ENCODE measurements around the gene ZNF594. TPM values are rescaled to one million over a fixed set of nuclear protein-coding genes. Genes with fewer than 3 reads are reported as not detected.
"Not testable (repeated sequence)": the region's sequence is repeated elsewhere in the genome, so short reads cannot be mapped to it uniquely, and the experiment has no call there.

Gene ZNF594
- total RNA-seq, 1 donor from 2014 or later, result 21.2 TPM

DNA sequence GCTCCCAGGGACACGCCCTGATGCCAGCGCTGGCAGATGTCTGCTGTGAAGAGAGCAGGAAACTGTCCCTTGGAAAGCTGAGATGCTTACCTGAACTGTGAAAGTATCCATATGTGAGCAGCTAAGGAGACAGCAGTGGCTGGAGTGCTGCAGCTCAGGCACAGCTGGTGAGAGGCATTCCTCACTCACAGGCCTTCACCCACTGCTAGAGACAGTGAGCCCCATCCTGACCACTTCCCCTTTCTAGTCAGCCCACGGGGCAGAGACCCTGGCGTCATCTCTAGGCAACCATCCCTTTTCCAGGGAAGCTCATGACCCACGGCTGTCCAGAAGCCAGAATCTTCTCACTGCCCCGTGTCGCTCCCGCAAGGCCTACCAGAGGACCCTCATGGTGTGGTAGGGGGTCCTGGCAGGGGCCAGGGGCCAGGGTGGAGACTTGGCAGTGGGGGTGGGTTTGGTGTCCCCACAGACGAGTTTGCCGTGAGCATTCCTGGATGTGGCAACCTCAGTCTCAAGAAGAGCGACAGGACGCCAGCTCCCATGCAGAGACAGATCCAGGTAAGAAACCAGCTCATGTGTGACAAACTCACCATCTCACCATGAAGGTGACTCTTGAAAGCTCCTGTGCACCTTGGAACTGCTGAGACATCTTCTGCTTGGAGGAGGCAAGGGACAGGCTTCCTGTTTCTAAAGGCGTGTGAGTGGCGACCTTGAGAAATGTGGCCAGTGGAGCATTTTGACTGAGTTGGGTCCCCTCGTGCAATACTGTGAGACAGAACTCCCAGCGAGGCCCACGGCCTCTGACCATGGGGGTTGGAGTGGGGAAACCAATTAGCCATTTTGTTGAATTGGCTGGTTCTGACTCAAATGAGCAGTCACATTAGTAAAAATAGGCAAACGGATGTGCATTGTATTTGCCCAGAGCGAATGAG lies 43.2 kb upstream of the ZNF594 start, which contains the start of gene SCIMP:
SCIMP (minus strand) TSS at position 216 of the 932 bp plus-strand sequence; CDS start at position 111, 105 bp downstream.
- no peak for DNase-seq
- H3K4me3 Mint-ChIP-seq (ENCODE audit: unreplicated experiment), result no peak within 1 kb of the TSS
- H3K27me3 Mint-ChIP-seq (ENCODE audit: unreplicated experiment), result no peaks in the 10 kb centered on the region
- no peaks in the 10 kb centered on the region for H3K4me1 Mint-ChIP-seq (ENCODE audit: low read depth, unreplicated experiment)
- H3K36me3 Mint-ChIP-seq (ENCODE audit: unreplicated experiment), result no peaks in the 10 kb centered on the region
- TF ChIP-seq CTCF (IDR thresholded peaks at IDR 0.05; ENCODE audit: partially characterized antibody, unreplicated experiment), result no peak
- H3K9me3 Mint-ChIP-seq (ENCODE audit: unreplicated experiment), result no peaks in the 10 kb centered on the region
- H3K27ac Mint-ChIP-seq (ENCODE audit: unreplicated experiment), result no peak within 1 kb of the TSS

- H3K27me3 Mint-ChIP-seq (ENCODE audit: unreplicated experiment); H3K36me3 Mint-ChIP-seq (ENCODE audit: unreplicated experiment); DNase-seq; H3K9me3 Mint-ChIP-seq (ENCODE audit: unreplicated experiment); H3K27ac Mint-ChIP-seq (ENCODE audit: unreplicated experiment); H3K4me3 Mint-ChIP-seq (ENCODE audit: unreplicated experiment); H3K4me1 Mint-ChIP-seq (ENCODE audit: low read depth, unreplicated experiment): not testable (repeated sequence)
Observed at GRCh38 chr17:5233492-5233891, 41.8 kb upstream of the ZNF594 start.

- H3K4me3 Mint-ChIP-seq (ENCODE audit: unreplicated experiment), result no peak overlapping the region
- H3K27ac Mint-ChIP-seq (ENCODE audit: unreplicated experiment), result no peak overlapping the region
- no peak for DNase-seq
- no peaks in the 10 kb centered on the region for H3K4me1 Mint-ChIP-seq (ENCODE audit: low read depth, unreplicated experiment)
- H3K27me3 Mint-ChIP-seq (ENCODE audit: unreplicated experiment), result peaks cover 3% of the 10 kb centered on the region
- no peaks in the 10 kb centered on the region for H3K36me3 Mint-ChIP-seq (ENCODE audit: unreplicated experiment)
- peaks cover 2% of the 10 kb centered on the region for H3K9me3 Mint-ChIP-seq (ENCODE audit: unreplicated experiment)
- TF ChIP-seq CTCF (IDR thresholded peaks at IDR 0.05; ENCODE audit: partially characterized antibody, unreplicated experiment), result no peak
Observed at GRCh38 chr17:5226940-5227878, 35.5 kb upstream of the ZNF594 start.

DNA sequence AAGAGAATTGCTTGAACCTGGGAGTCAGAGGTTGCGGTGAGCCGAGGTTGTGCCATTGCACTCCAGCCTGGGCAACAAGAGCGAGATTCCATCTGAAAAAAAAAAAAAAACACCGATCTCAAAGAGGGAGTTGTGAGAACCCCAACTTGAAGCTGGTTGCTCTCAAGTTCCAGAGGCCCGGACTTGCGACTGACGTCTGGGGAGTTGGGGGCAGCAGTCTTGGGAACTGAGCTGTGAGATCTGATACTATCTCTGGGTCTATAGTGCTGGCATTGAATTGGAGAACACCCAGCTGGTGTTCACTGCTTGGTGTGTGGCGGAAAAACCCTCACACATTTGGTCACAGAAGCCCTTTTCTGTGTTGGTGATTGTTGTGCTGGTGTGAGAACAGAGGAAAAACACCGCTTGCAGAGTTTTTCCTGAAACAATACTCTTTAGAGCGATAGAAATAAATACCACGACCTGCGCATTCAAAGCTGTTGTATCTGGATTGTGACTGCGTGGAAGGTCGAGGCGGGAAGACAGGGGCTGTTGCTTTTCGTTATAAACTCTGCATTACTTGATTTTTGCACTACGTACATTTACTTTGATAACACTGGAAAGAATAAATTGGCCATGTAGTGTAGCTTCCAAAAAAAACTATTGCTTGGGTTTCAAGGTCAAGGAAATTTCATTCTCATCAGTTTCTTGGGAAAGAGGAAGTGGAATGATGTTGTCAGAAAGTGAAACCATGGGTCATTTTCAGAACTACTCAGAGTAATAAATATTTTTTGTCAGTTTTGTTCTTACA lies 34.2 kb upstream of the ZNF594 start:
- TF ChIP-seq CTCF (IDR thresholded peaks at IDR 0.05; ENCODE audit: partially characterized antibody, unreplicated experiment), result no peak
- DNase-seq, result no peak
- H3K27ac Mint-ChIP-seq (ENCODE audit: unreplicated experiment), result no peak overlapping the region
- H3K4me3 Mint-ChIP-seq (ENCODE audit: unreplicated experiment), result no peak overlapping the region
- no peaks in the 10 kb centered on the region for H3K36me3 Mint-ChIP-seq (ENCODE audit: unreplicated experiment)
- no peaks in the 10 kb centered on the region for H3K4me1 Mint-ChIP-seq (ENCODE audit: low read depth, unreplicated experiment)
- H3K27me3 Mint-ChIP-seq (ENCODE audit: unreplicated experiment), result peaks cover 3% of the 10 kb centered on the region
- peaks cover 4% of the 10 kb centered on the region for H3K9me3 Mint-ChIP-seq (ENCODE audit: unreplicated experiment)

DNA sequence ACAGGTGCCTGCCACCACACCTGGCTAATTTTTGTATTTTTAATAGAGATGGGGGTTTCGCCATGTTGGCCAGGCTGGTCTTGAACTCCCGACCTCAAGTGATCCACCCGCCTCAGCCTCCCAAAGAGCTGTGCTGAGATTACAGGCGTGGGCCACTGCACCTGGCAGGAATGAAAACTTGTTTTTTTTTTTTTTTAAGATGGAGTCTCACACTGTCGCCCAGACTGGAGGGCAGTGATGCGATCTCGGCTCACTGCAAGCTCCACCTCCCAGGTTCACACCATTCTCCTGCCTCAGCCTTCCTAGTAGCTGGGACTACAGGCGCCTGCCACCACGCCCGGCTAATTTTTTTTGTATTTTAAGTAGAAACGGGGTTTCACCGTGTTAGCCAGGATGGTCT lies 30.2 kb upstream of the ZNF594 start:
- H3K36me3 Mint-ChIP-seq (ENCODE audit: unreplicated experiment); DNase-seq; H3K9me3 Mint-ChIP-seq (ENCODE audit: unreplicated experiment); H3K27me3 Mint-ChIP-seq (ENCODE audit: unreplicated experiment); H3K27ac Mint-ChIP-seq (ENCODE audit: unreplicated experiment); H3K4me3 Mint-ChIP-seq (ENCODE audit: unreplicated experiment); H3K4me1 Mint-ChIP-seq (ENCODE audit: low read depth, unreplicated experiment): not testable (repeated sequence)
